Stimulated activated CD8-positive, alpha-beta memory T cell treated with anti-CD3 and anti-CD28 coated beads, Interleukin-7, amount 100 ng/mL, for 24 hours (primary cell): Measurements from ENCODE around the gene CBR3.
A peak's percentile ranks its signal among the peaks of the same experiment; 100 is the strongest.

Experiments
- DNase-seq: peaks from one replicate; pipeline ENCODE4 v3.0.0-alpha.2; 2020; ENCODE audit warnings: low read depth

Gene CBR3

DNA sequence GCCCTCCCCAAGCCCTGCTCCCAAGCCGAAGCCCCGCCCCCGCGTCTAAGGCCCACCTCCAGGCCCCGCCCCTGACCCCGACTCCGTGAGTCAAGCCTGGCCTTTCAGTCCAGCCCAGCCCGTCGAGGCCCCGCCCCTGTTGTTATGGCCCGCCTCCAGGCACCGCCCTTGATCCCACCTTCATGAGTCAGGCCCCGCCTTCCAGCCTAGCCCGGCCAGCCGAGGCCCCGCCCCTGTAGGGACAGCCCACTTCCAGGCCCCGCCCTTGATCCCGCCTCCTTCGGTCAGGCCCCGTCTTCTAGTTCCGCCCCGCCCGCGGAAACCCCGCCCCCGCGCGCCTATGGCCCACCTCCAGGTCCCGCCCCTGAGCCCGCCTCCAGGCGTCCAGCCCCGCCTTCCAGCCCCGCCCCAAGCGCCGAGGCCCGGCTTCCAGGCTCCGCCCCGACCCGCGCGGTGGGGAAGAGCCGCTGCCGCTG lies 21.5 kb downstream of the CBR3 start:
- DNase-seq: peak; percentile 99

DNA sequence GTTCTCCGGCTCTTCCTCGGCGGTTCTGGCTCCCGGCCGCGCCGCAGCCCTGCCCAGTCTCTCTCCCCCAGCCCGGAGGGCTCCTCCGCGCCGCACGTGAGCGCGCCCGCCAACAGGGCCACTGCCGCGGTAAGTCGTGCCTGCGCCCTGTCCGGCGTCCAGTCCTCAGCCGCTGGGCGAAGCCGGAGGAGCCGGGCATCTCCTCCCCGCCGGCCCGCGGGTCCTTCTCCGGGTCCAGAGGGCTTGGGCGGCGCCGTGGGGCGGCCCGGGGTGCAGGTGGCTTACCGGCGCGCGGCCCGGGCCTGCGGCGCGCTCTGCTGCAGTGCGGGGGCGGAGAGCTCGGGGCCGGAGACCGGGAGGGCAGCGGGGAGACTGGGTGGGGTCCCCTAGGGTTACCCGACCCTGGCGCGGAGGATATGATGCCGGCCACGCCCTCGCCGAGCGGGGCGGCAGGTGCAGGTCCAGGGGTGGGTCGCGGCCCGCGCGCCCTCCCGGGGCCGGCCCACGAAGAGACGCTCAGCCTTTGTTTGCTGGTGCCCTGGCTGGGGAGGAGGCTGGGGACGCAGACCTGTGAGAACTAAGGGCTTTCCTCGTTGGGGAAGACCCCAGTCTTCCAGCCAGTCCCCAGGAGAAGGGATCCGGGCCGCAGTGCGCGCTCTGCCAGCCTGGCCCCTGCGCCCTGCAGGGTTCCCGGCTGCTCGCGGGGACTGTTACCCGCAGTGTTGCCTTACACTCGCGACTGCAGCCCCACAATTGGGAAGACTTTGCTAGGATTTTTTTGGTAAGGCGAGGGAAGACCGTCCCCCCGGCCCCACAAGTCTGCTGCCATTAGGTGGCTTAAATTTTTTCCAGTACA lies 22.2 kb downstream of the CBR3 start, which contains the start of gene DOP1B:
Gene DOP1B (plus strand): TSS at position 10 of the 856 bp plus-strand sequence. CDS start 7,910 bp downstream, outside the sequence.
- DNase-seq: no peak

DNA sequence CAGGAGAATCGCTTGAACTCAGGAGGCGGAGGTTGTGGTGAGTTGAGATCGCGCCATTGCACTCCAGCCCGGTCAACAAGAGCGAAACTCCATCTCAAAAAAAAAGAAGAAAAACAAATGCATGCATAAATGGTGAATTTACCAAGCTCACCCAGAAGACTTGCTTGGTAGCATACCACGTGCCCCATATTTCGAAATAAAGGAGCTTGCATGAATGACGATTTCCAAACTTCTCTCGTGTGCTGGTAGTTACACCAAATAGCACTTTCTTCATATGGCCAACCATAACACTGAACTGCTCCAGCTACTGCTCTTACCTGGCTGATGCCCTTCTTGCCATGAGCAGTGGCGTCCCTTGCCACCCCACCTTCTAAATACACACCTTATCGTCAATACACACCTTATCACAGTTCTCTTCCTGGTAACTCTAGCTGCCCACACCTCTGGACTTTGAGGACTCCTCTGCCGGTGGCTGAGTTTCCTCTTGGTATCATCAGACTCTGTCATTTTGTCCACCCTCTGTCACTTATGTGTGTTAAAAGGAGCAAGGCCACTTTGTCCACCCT lies 24.6 kb downstream of the CBR3 start:
- no peak for DNase-seq

DNA sequence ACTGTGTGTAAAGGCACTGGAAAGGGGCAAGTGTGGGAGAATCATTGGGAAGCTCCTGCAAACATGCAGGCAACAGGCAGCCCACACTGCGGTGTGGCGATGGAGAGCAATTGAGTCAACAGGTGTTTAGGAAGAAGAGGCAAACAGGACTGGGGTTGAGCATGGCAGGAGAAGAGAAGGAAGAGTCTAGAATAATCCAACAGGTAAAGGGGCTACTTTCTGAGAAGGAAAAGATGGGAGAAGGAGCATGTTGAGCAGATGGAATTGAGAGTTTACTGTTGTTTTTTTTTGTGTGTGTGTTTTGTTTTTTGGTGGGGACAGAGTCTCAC lies 25.9 kb downstream of the CBR3 start:
- DNase-seq: no peak

GRCh38 chr21:36162631-36163030 lies 27.8 kb downstream of the CBR3 start:
- DNase-seq: no peak

GRCh38 chr21:36163750-36164741 lies 29.2 kb downstream of the CBR3 start:
- no peak for DNase-seq

DNA sequence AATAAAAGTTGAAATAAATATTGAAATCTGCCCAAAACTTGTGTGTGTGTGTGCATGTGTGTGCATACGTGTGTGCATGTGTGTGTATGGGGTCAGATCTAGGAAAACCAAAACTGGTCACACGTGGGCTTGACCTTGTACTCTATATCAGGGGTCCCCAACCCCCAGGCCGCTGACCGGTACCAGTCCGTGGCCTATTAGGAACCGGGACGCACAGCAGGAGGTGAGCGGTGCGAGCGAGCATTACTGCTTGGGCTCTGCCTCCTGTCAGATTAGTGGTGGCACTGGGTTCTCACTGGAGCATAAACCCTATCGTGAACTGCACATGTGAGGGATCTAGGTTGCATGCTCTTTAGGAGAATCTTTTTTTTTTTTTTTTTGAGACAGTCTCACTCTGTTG lies 30.5 kb downstream of the CBR3 start:
- no peak for DNase-seq

DNA sequence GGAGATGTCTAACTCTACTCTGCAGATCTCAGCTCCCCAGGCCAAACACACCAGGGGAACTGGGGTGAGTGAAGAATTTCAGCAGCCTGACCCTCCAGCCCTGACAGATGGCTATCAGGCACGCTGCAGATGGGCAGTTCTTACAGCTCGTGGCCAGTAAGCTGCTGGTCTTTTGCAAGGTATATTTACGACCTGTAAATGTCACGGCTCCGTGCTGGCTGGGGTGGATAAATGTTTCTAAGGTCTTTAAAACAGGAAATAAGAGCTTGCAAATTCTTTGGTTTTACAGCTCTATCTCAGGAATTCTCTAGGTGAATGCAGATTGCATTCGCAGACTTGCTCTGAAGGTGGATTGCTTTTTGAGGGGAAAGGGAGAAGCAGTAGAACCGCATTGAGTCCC lies 31.8 kb downstream of the CBR3 start:
- DNase-seq: no peak

GRCh38 chr21:36167541-36167940 lies 32.7 kb downstream of the CBR3 start:
- no peak for DNase-seq

DNA sequence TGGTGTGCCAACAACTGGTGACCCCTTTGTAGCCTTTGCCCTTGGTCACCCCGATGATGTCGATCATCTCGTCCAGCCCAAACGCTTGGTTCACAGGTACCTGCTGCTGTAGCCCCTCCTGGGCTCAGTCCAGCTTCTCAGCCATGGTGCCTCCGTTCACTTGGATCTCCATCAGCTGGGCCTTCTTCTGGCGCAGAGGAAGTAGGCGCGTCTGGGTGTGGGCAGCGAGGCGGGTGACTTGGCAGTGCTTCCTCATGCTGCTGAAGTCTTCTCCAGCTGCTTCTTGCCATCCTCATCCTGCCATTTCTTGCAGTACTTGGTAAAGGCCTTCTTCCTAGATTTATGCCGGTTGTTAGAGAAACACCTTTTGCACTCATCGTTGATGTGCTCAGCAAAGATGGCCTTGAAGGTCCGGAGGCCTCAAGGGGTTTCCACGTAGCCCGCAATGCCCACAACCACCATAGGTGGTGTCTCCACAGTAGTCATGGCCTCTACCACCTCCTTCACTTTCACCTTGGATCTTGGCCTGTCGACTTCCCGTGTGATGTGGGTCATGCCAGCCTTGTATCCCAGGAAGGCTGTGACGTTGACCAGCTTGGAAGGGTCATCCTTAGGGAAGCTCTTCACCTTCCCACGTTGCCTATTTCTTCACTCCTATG lies 34.7 kb downstream of the CBR3 start:
- DNase-seq: no peak

DNA sequence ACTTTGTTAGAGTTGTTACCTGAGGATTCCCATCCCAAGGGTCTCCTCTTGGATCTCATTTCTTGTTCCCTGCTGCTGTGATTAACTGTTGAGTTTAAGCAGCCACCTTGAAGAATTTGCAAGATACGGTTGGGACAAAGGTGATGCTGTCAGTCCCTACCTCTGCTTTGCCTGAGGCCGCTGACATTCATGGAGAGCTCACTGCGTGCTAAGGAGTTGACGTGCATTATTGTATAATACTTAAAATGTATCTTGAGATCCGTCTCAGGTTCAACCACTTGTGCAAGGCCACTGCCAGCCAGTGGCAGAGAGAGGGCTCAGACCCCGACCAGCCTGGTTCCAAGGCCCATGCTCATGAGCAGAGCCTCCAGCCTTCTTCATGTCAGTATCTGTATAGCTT lies 35.9 kb downstream of the CBR3 start:
- DNase-seq: no peak

- DNase-seq: no peak
Measured at GRCh38 chr21:36171336-36171735, 36.5 kb downstream of the CBR3 start.

DNA sequence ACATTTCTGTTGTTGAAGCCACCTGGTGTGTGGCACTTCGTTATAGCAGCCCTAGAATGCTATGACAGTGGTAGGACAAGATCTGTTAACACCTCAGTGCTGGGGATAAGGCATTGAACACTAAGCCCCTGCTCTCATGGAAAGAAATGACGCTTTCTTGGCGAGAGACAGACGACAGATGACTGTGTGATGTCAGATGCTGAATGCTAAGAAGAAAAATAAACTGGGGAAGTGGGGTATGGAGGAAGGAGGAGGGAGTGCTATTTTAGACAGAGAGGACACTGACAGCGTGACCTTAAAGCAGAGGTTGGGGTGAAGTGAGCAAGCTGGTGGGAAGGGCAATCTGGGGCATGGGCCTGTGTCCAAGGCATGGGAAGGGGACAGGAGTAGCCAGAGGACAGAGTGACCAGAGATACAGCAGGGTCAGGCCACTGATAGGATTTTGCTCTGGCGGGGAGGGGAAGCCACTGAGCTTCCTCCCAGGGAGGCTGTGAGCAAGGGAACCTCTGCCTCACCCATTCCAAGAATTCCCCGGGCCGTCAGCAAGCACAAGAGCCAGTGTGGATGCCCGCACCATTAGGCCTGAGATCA lies 37.0 kb downstream of the CBR3 start:
- DNase-seq: no peak

- no peak for DNase-seq
Measured at GRCh38 chr21:36174780-36175179, 39.9 kb downstream of the CBR3 start.

DNA sequence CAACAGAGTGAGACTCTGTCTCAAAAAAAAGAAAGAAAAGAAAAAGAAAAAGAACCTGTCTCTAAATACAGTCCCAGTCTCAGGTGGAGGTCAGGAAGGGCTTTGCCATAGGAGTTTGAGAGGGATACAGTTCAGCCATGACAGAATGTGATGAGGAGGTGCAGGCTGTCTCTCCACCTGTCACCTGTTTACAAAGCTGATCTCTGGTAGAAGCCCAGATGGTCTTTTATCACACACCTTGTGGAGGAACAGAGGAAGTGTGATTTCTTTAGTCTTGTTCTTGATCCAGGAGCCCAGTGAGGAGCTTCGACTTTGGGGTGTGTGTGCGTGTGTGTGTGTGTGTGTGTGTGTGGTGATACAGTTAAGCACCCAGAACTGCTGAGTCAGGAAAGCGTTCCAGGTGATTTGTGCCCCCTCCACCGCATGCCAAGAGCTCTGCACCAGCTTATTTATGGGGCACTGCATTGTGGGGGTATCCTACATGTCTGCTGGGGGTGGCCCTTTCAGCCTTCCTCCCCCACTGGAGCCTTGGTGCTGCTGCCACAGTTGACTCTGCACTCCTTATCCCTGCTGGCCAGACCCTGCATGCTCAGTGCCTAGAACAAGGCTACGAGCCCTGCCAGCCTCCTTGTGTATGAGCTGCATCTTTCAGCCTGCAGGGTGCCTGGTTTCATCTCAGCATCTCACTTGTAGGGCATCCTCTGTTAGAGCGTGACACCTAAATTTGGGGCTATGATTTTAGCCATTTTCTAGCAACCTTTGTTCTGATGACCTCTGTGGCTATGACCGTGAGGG lies 41.1 kb downstream of the CBR3 start:
- DNase-seq: no peak

DNA sequence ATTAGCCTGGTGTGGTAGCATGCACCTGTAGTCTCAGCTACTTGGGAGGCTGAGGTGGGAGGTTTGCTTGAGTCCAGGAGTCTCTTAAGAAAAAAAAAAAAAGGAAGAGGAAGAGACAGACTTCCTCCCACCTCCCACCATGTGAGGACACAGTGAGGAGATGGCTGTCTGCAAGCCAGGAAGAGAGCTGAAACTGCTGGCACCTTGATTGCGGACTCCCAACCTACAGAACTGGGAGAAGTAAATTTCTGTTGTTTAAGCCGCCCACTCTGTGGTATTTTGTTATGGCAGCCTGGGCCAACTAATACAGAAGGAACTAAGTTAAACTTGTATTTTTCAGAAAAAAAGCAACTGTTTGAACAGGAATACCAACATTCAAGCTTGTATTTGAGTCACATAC lies 43.5 kb downstream of the CBR3 start:
- no peak for DNase-seq

DNA sequence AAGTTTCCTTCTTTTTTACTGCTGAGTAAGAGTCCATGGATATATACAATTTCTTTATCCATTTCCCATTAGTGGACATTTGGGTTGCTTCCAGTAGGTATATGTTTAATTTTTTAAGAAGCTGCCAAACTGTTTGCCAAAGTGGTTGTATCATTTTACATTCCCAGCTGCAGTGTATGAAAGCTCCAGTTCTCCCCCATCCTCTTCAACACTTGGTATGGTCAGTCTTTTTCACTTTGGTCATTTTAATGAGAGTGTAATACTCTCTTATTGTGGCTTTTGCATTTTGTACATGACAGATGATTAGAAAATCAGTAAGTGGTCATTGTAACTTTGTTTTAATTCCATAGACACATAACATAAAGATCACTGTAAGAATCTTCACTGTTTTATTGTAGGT lies 44.3 kb downstream of the CBR3 start:
- no peak for DNase-seq

GRCh38 chr21:36180963-36181362 lies 46.1 kb downstream of the CBR3 start:
- DNase-seq: no peak

GRCh38 chr21:36183144-36183795 lies 48.4 kb downstream of the CBR3 start:
- no peak for DNase-seq

DNA sequence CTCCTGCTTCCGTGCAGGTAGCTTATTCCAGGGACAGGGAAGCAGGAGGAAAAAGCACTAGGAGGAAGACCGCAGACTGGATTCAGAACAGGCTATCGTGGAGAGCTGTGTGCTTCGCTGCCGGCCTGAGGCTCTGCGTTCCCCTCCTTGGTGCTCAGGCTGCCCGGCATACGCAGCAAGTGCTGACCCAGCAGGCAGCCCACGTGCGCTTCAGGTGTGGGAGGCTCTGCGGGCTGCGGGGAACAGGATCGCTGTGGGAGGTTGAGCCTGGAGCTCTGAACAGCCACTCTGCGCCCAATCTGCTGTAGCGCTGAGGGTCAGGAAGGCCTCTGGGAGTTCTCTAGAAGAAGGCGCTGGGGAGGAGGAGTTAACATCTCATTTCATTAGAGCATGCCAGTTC lies 49.7 kb downstream of the CBR3 start:
- DNase-seq: no peak
